NCI-H2227 (cell line): ENCODE measurements around the gene RNF112.
A peak's percentile ranks its signal among the peaks of the same experiment; 100 is the strongest.
"Not testable (repeated sequence)": the region's sequence is repeated elsewhere in the genome, so short reads cannot be mapped to it uniquely, and the experiment has no call there.

Experiments used
- DNase-seq: peaks from one replicate; lab custom pipeline; 2025; ENCODE audit not compliant: unreplicated experiment; lab: John Stamatoyannopoulos, UW

RNF112 gene

DNA sequence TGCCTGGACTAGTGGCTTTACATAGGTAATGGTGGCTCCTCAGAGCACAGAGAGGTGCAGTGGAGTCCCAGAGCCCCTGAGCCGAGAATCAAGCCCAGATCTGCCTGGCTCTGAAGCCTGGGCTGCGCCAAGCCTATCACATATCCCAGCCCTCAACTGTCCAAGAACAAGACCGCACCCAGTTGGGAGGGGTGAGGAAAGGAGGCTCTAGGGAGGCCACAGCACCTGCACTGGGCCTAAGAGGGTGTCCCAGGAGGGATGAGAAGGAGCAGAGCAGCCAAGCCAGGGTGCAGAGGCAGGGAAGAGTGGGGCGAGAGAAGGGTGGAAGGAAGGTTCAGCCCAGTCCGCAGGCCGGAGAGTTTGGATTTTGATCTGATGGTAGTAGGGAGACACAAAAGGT lies 941 bp upstream of the RNF112 start:
- DNase-seq, result no peak

DNA sequence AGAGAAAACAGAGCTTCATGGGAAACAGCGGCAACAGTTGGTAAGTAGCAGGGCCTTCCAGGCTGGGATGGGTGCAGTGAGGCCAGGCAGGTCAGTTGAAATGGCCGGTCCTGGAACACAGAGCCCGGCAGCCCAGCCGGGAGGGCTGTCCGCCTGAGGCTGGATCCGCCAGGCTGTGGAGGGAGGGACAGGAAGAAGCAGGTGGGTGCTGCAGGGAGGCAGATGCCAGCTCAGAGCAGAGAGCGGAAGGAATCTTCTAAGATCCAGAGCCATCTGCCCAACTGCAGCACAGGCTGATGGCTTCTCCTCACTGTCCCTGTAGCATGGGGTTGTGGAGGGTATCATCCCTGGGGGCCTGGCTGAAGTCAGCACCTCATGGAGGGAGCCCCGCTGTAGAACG lies 599 bp downstream of the RNF112 start:
- DNase-seq, result peak; percentile 13

DNA sequence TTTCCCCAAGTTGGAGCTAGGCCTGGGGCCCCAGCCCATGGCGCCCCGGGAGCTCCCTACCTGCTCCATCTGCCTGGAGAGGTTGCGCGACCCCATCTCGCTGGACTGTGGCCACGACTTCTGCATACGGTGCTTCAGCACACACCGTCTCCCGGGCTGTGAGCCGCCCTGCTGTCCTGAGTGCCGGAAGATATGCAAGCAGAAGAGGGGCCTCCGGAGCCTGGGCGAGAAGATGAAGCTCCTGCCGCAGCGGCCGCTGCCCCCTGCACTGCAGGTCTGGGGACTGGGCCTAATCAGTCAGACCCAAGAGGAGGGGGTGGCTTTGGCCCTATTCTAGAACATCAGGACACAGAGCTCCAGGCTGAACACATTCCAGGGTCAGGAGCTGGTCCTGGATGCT lies 1.5 kb downstream of the RNF112 start:
- DNase-seq, result no peak

DNA sequence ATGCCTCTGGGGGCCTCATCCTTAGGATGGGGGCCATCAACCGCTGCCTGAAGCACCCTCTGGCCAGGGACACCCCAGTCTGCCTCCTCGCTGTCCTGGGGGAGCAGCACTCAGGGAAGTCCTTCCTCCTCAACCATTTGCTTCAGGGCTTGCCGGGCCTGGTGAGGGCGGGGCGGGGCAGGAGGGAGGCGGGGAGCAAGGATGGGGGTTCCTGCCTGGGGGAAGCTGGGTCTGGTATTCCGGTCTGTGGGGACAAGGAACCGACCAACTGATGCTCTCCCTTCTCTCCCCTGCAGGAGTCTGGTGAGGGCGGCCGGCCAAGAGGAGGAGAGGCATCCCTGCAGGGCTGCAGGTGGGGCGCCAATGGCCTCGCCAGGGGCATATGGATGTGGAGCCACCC lies 2.0 kb downstream of the RNF112 start:
- DNase-seq, result no peak

DNA sequence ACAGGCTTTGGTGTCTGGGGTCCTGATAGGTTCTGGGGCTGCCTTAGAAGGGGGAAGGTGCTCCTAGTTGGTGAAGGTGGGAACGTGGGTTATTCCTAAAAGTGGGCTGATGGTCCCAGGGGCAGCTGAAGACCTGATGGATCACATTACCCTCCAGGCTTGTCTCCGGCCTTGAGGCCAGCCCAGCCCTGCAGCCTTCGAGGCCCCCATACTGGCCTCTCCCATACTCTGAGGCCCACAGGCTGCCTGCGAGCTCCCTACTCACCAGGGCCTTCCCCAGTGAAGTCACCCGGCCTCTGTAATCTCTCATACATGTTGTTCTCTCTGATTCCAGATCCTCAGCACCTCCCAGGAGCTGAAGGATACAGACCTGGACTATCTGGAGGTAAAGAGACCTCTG lies 2.7 kb downstream of the RNF112 start:
- DNase-seq, result no peak

DNA sequence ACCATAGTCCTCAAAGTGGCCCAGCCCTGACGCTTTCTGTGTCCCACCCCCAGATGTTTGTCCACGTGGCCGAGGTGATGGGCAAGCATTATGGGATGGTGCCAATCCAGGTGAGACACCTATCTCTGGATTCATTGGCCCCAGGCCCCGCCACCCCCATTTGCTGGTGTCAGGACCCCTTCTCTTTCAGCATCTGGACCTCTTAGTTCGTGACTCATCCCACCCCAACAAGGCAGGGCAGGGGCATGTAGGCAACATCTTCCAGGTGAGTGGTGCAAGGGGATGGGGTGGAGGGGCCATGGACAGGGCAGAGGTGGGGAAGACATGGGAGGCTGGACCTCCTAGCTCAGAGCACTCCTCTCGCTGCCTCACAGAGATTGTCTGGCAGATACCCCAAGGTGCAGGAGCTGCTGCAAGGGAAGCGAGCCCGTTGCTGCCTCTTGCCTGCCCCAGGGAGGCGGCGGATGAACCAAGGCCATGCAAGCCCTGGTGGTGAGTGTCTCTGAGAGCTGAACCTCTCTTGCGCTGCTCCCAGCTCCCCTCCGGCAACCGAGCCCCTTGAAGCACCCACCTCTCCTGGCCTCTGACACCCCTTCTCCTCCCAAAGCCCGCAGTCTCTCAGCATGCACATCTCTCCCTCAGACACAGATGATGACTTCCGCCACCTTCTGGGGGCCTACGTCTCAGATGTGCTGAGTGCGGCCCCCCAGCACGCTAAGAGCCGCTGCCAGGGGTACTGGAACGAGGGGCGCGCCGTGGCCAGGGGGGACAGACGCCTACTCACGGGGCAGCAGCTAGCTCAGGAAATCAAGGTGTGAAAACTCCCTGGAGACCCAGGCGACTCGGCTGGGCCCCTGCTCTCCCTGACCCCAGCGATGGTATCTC lies 3.6 kb downstream of the RNF112 start:
- no peak for DNase-seq

DNA sequence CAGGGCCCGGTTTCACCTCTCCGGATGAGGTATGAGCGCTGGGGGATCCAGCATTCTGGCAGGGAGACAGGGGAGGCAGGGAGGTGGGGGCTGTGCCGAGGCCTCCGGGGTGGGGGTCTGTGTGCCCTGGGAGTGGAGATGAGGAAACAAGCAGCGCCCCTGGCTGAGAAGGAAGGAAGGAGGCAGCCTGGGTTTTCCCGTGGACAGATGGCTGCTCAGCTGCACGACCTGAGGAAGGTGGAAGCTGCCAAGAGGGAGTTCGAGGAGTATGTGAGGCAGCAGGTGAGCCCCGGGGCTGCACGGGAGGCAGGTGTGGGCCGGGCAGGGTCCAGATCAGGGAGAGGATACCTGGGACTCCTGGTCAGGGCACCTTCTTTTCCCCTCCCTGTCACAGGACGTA lies 4.3 kb downstream of the RNF112 start:
- no peak for DNase-seq

DNA sequence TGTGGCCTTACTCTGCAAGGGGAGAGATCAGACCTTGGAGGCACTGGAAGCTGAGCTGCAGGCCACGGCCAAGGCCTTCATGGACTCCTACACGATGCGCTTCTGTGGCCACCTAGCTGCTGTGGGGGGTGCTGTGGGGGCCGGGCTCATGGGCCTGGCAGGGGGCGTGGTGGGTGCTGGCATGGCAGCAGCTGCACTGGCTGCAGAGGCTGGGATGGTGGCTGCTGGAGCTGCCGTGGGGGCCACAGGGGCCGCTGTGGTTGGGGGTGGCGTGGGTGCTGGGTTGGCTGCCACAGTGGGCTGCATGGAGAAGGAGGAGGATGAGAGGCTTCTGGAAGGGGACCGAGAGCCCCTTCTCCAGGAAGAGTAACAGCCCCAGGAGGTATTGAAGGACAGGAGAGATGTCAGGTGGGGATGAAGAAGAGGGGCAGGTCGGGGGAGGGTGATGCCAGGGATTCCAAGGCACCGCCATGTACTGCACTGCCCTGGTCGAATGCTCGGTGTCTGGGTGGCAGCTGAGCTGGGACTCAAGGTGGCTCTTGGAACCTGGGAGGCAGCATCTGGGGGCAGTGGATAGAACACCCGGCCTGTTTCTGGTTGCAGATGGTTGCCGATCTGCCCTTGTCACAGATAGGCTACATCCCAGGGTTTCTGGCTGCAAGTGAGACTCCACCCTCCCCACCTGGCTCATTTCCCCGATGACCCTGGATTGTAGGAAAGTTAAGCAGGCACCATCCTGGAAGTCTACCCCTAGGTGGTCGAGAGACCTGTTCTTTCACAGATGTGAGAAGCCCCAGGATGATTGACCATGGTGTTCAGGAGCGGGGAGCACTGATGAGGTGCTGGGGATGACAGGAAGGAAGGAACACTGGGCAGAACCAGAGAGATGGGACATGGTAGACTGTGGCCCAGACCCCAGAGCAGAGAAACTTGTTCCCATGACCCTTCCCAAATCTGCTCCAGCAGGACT lies 5.1 kb downstream of the RNF112 start:
- no peak for DNase-seq

DNA sequence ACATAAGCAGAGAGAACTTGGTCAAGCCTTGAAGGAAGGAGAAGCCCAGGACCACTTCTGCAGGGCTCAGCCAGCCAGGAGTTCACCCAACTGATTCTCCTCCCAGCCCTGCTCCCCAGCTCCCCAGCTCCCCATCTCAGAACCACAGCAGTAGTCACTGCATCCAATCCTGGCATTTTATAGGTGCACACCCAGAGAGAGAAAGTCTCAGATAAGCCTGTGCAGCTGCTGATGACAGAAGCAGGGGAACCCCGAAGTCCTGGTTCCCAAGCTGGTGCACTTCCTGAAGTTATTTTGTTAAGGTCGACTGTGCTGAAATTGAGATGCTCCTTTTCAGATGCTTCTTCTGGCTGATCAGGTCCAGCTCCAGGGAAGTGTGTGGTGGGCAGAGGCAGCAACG lies 6.6 kb downstream of the RNF112 start:
- no peak for DNase-seq

DNA sequence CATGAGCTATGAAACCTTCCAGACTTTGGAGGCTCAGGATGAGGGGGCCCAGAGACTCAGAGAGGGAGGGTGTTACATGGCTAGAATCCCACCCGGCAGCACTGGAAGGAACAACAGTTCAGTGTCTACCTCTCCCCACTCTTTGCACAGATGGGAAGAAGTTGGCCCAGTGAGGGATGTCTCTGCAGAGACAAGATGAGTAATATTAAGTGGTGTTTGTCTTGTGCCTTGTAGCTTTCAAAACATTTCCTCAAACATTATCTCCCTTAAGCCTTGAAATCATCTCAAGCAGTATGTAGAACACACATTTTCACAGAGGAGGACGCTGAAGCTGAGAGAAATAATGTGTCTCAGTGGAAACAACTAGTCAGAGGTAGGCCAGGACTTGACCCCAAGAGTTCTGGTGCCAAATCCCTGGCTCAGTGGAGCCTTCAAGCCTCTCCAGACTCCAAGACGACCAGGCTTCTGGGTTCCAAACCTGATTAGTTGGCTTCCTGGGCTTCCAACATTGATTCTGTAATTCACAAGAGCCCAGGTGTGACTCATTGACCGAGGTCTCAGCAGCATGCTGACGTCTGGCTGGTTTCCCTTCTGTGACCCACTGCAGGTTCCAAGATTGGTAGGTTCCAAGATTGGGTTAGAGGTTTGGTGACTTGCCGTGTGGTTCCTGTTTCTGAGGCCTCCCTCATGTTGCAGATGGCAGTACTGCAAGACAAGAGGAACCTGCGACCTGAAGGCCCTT lies 7.4 kb downstream of the RNF112 start:
- DNase-seq, result no peak

DNA sequence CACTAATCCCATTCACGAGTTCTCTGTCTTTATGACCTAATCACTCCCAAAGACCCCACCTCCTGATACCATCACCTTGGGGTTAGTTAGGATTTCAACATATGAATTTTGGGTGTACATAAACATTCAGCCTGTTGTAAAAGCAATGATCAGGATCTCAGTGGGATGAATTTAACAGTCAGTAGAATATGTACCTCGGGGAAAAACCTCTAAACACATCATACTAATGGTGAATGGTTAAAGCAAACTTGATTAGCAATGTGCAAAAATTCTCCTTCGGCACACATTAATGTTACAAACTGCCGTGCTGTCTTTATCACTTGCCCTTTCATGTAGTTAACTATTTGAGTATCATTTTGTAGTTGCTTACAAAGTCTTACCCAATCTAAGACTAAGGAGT lies 10.2 kb downstream of the RNF112 start:
- DNase-seq, result no peak

DNA sequence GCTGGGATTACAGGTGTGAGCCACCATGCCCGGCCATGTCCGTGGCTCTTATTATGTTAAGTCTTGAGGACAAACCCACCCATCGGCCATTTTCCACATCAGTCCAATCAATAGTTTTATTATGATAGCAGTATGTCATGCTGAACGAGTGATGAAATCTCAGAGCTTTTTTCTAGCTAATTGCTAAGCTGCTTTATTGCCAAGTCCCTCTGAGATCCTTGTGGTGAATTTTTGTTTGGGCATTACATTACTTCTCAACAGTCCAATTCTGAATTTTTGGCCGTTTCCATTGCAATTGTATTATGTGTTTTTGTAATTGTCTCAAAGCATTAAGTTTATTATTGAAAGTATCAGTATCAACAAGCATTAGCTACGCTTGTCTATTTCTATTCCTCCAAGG lies 10.9 kb downstream of the RNF112 start:
- no peak for DNase-seq

DNA sequence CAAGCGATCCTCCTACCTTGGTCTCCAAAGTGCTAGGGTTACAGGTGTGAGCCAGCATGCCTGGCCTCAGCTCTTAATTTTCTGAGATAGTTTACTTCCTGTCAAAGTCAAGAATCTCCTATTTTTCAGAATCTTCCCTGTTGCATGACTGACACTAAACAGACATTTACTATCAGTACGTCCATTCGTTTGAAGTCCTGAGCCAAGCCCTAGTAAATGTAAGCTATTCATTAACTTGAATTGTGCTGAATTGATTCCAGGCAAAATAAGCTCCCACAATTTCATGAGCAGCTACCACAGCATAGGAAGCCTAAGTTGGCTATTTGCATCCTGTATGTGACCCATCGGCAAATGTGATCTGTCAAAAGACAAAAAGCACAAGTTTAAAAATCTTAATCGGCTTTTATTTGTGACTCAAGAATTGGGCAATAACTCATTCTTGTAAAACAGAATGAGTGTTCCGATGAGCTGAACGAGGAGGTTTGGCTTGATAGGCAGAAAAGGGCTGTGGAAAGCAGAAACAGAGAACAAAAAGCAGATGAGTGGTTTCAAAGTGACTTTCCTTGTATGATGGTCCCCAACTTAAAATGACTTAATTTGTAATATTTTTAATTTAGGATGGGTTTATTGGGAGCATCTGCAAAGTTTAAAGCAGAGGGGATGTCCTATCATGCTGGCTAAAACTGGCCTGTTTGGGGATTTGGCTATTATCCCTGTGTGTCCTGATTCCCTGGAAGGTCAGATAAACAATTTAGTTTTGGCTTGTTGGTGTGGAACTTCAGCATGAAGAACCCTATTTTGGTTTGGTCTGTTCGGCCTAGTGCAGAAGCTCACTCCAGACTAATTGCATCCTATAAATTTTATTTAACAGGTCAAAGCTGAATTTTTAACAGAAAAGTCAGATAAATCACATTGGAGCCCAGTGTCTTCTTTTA lies 14.2 kb downstream of the RNF112 start:
- no peak for DNase-seq

DNA sequence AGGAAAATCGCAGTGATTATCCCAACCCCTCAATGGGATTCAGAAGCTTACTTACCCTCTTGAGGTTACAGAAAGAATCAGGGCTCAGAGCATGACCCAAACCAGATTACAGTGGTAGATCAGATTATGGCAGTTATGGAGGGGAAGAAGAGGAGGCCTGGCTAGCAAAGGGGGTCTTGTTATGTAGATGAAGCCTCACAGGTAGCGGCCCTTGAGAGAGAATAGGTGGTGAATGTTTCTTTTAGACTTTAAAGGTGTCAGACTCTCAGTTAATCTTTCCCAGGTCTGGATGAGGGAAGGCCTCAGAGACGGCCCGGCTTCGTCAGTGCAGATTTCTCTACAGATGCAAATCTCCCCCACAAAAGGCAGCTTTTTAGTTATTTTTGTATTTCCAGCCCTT lies 15.6 kb downstream of the RNF112 start:
- DNase-seq, result no peak

DNA sequence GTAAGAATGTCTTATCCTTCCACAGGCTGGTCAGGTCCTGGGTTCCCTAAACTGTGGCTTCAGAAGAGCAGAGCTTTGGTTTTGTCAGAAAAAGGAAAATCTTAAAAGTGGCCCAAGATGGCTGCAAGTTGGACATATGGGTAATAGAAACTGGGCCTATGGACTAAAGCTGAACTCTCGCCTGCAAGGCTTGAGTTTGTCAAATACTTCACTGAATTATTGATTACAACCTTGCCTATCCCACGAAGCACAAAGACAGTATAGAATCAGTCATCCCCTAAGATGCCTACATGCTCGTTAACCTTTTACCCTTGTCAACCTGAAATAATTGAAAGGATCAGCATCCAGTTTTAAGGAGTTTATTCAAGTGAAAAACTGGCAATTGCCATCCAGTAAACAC lies 20.7 kb downstream of the RNF112 start:
- DNase-seq, result no peak

DNA sequence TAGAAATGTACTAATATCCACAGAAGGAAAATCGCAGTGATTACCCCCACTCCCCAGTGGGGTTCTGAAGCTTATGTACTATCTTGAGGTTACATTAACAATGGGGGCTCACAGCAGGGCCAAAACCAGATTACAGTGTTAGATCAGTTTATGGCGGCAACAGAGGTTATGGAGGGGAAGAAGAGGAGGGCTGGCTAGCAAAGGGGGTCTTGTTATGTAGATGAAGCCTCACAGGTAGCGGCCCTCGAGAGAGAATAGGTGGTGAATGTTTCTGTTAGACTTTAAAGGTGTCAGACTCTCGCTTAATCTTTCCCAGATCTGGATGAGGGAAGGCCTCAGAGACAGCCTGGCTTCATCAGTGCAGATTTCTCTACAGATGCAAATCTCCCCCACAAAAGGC lies 22.2 kb downstream of the RNF112 start:
- no peak for DNase-seq

DNA sequence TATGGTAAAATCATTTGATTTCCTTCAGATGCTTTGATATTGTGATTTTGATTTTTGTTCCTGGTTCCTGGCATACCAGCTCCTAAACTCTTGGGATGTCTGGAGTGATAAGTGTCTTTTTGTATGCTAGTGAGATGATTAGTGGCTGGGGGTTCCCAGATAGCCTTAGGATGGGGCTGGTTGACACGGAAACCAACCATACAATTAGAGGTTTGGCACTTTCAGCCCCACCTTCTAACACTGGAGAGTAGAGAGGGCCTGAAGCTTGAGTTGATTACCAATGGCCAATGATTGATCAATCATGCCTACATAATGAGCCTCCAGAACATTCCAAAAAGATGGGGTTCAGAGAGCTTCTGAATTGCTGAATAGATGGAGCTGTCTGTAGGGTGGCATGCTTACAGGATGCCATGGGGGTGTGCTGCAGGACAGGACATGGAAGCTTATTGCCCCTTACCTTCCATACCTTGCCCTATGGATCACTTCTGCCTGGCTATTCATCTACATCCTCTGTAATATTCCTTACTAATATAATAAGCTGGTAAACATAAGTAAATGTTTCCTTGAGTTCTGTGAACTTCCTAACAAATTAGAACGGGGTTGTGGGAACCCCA lies 22.8 kb downstream of the RNF112 start:
- DNase-seq, result no peak

DNA sequence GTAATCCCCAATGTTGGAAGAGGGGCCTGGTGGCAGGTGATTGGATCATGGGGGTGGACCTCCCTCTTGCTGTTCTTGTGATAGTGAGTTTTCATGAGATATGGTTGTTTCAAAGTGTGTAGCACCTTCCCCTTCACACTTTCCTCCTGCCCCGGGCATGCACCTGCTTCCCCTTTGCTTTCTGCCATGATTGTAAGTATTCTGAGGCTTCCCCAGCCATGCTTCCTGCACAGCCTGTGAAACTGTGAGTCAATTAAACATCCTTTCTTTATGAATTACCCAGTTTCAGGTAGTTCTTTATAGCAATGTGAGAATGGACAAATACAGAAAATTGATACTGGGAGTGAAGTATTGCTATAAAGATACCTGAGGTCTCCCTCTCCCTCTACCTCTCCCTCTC lies 29.4 kb downstream of the RNF112 start:
- no peak for DNase-seq

DNA sequence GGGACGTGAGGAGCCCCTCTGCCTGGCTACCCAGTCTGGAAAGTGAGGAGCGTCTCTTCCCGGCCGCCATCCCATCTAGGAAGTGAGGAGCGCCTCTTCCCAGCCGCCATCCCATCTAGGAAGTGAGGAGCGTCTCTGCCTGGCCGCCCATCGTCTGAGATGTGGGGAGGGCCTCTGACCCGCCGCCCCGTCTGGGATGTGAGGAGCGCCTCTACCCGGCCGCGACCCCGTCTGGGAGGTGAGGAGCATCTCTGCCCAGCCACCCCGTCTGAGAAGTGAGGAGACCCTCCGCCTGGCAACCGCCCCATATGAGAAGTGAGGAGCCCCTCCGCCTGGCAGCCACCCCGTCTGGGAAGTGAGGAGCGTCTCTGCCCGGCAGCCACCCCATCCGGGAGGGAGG lies 30.3 kb downstream of the RNF112 start:
- DNase-seq, result not testable (repeated sequence)

DNA sequence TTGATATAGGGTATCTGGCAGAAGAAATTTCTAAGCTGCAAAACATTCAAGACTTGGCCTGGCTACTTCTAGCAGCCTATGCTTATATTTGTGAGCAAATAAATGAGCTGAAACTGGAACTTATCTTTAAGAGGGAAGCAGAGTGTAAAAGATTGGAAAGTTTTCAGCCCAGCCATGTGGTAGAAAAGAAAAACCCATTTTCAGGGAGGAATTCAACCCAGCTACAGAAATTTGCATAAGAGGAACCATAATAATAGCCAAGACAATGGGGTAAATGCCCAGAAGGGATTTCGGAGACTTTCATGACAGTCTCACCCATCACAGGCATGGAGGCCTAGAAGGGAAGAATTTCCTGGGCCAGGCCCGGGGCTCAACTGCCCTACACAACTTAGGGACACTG lies 31.7 kb downstream of the RNF112 start:
- DNase-seq, result no peak
